ENCODE results near the gene PLCL2.
"Not testable (repeated sequence)": the region's sequence is repeated elsewhere in the genome, so short reads cannot be mapped to it uniquely, and the experiment has no call there.

The PLCL2 gene

GRCh38 chr3:17075358-17075757, 190.6 kb downstream of the PLCL2 start:
- no peak for DNase-seq (ENCODE audit: low read depth, low spot score)

GRCh38 chr3:17075907-17076306, 191.2 kb downstream of the PLCL2 start:
- no peak for DNase-seq (ENCODE audit: low read depth, low spot score)

- DNase-seq (ENCODE audit: low read depth, low spot score): no peak
Observed at GRCh38 chr3:17076940-17077605, 192.3 kb downstream of the PLCL2 start.

- DNase-seq (ENCODE audit: low read depth, low spot score): no peak
Observed at GRCh38 chr3:17077606-17078005, 192.9 kb downstream of the PLCL2 start.

- DNase-seq (ENCODE audit: low read depth, low spot score): no peak
Observed at GRCh38 chr3:17078926-17079465, 194.2 kb downstream of the PLCL2 start.

- no peak for DNase-seq (ENCODE audit: low read depth, low spot score)
Observed at GRCh38 chr3:17079933-17080332, 195.2 kb downstream of the PLCL2 start.

GRCh38 chr3:17081520-17081919, 196.8 kb downstream of the PLCL2 start:
- DNase-seq (ENCODE audit: low read depth, low spot score): no peak

- no peak for DNase-seq (ENCODE audit: low read depth, low spot score)
Observed at GRCh38 chr3:17087509-17087908, 202.8 kb downstream of the PLCL2 start.

GRCh38 chr3:17088017-17088416, 203.3 kb downstream of the PLCL2 start:
- DNase-seq (ENCODE audit: low read depth, low spot score): no peak

GRCh38 chr3:17088602-17089313, 204.0 kb downstream of the PLCL2 start:
- DNase-seq (ENCODE audit: low read depth, low spot score): no peak

GRCh38 chr3:17089314-17089700, 204.6 kb downstream of the PLCL2 start:
- no peak for DNase-seq (ENCODE audit: low read depth, low spot score)

- DNase-seq (ENCODE audit: low read depth, low spot score): no peak
Observed at GRCh38 chr3:17090280-17090983, 205.7 kb downstream of the PLCL2 start.

GRCh38 chr3:17091910-17092582, 207.3 kb downstream of the PLCL2 start:
- DNase-seq (ENCODE audit: low read depth, low spot score): no peak

- DNase-seq (ENCODE audit: low read depth, low spot score): no peak
Observed at GRCh38 chr3:17092583-17092933, 207.8 kb downstream of the PLCL2 start.

GRCh38 chr3:17094551-17094950, 209.8 kb downstream of the PLCL2 start:
- DNase-seq (ENCODE audit: low read depth, low spot score): no peak

- DNase-seq (ENCODE audit: low read depth, low spot score): no peak
Observed at GRCh38 chr3:17103579-17103978, 218.8 kb downstream of the PLCL2 start.

GRCh38 chr3:17106801-17107200, 222.0 kb downstream of the PLCL2 start:
- DNase-seq (ENCODE audit: low read depth, low spot score): not testable (repeated sequence)

- no peak for DNase-seq (ENCODE audit: low read depth, low spot score)
Observed at GRCh38 chr3:17110660-17111396, 226.1 kb downstream of the PLCL2 start.

- DNase-seq (ENCODE audit: low read depth, low spot score): no peak
Observed at GRCh38 chr3:17111586-17111985, 226.8 kb downstream of the PLCL2 start.

- DNase-seq (ENCODE audit: low read depth, low spot score): no peak
Observed at GRCh38 chr3:17115186-17115585, 230.4 kb downstream of the PLCL2 start.

- DNase-seq (ENCODE audit: low read depth, low spot score): no peak
Observed at GRCh38 chr3:17116007-17116600, 231.3 kb downstream of the PLCL2 start.

Measured in smooth muscle cell of the brain vasculature (primary cell).